ENCODE results near the gene RREB1.
"Not testable (repeated sequence)": the region's sequence is repeated elsewhere in the genome, so short reads cannot be mapped to it uniquely, and the experiment has no call there.

Gene RREB1

DNA sequence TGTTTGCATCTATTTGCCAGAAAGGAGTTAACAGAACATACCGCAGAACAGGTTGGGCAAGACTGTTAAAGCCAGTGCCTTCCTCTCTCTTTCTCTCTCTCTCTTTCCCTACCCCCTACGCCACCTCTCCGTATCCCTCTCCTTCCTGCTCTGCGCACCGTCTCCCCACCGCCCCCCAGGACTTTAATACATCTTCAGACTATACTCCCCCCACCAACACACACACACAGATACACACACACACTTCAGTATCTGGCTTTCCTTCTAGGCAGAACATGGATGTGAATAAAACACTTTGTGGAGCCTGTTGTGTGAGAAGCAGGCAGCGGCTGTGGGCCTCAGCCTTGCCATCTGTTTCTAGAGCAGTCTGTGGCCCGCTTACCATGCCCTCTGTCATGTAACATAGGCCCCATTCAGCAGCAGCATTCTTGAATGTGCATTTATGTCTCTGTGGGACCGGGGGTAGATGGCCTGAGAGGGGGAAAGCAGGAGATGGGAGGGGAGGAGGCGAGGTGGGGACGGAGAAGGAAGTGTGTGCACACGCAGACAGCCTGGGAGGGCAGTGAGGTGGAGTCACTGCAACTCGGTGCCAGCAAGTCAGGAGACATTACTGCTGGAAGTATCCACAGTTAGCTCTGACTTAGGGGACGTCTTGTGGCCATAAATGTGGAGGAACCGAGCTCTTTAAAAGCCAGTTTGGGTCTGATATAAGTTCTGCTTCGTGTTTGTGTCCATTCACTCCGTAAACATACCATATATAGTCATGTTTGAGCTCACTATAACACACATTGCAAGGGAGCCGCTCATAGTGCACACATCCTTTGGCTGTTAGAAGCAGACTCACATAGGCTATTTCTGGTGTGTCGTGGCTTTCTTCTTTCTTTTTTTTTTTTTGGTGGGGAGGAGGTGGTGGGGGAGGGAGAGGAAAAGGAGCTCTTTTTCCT, 38.4 kb downstream of the RREB1 start:
- DNase-seq (ENCODE audit: low read depth): no peak

GRCh38 chr6:7147051-7147671, 39.4 kb downstream of the RREB1 start:
- no peak for DNase-seq (ENCODE audit: low read depth)

- DNase-seq (ENCODE audit: low read depth): no peak
These were observed 40.5 kb downstream of the RREB1 start for GRCh38 chr6:7148100-7148822.

DNA sequence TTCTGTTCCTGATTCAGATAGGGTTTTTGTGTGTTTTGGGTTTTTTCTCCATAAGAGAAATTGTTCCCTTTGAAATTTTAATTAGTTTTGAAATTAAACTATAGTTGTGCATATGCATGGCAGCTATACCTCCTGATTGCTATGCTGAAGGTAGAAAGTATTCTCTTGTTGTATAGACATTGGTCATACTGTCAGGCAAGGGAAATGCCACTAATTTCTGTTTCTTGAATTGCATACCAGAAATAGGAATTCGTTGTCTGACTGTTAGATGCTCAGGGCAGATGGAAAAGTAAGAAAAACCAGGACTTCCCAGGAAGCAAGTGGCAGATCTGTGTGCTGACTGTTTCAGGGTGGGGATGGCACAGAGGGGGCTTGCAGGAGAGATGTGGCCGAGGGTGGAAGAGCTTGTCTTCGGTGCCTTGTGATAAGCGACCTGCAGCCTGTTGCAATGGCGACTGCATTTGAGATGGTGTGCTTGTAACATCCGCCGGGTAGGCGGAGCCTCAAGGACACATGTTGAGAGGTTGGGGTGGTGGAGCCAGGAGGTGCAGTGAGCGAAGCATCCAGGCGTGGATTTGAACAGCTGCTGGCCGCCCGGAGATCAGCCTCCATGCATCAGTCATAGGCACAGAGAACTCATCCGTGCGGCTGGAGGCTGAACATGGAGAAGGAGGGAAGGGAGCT, 42.8 kb downstream of the RREB1 start:
- no peak for DNase-seq (ENCODE audit: low read depth)

GRCh38 chr6:7151381-7151780, 43.6 kb downstream of the RREB1 start:
- no peak for DNase-seq (ENCODE audit: low read depth)

DNA sequence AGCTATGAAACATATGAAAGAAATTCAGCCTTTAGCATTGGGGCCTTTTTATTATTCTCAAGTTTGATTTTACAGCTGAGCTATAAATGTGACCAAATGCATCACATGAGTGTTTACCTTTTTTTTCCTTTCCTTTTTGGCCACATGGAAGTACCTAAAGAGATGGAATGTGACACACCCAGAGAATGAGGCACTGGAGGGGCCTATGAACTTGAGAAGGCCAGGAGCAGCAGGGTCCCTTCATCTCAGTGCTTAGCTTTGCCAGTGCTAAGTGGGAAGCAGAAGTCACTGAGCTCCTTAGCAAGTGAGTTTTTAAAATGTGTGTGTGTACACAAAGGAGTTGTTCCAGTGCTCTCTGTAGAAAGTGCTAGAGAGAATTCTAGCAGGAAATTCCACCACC, 44.7 kb downstream of the RREB1 start:
- no peak for DNase-seq (ENCODE audit: low read depth)

DNA sequence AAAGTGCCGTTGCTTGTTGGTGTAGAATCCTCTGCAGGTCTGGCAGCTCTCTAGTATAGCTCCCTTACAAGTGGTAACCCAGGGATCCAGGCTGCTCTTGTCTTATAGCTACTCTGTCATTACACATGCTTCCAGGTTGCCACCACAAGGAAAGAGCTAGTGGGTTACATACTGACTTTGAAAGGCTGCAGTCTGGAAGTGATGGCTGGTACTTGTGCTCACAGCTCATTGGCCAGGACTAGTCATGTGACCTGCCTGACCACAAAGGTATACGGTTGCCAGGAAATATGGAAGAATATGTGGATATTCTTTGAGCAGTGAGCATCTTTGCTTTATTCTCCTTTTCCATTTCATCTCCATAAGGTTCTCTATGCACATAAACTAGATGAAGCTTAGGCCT, 46.0 kb downstream of the RREB1 start:
- no peak for DNase-seq (ENCODE audit: low read depth)

DNA sequence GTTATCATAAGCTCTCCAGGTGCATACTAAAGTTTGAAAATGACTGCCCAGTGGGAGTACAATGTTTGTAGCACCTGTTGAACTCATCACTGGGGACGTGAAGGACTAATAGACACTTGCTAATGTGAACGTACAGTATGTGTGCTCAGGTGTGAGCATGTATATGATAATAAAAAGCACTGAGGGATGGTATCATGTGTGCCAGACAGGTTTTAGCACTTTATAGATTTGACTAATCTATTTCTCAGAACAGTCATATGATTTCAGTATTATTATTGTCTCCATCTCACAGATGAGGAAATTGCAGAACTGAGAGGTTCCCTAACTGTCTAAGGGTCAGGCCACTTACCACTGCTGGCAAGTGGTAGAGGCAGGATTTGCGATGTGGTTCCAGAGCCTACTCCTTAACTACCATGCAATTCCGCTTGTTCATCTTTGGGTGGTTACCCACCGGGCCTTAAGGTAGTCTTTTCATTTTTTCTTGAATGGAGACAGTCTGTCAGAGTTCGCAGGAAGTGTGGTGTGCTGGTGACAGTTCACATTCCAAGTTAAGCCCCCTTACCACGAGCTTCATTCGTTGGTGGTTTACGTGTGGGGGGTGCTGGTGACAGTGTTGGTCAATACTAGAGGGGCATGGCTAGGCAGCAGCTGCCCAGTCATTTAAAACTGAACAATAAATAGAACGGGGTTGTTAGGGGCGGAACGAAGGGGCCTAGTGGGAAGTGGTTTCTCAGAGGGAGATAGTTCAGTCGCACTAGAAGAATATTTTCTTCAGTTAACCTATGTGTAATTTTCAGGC, 46.8 kb downstream of the RREB1 start:
- no peak for DNase-seq (ENCODE audit: low read depth)

DNA sequence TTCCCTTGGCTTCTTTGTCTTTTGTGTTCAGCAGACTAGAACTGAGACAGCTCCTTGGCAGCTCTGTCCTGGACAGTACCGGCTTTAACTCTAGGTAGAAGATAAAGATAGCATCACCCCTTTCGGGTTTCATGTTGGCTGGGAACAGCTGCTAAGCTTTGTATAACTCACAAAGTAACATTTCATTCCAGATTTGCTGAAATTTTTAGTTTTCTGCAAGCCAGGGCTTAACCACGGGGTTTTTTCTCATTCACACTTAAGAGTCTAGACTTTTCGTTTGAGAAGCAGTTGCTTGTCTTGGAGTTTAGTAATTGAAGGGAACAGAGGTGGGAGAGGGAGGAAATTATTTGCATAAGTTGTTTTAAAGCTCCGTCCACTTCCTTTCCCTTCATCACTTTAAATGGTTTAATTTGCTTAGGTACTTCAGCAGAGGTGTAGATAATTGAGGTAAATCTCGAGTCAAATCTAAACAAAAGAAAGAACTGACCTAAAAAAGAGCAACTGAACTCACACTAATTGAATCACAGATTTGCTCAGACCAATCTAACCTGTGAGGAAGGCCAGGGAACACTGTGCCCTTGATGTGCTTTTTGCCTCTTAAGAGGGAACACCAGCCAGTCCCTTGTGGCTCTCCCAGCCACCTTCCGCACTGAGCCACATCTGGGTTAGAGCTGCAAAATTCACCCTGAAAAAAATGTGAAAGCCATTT, 48.3 kb downstream of the RREB1 start:
- no peak for DNase-seq (ENCODE audit: low read depth)

DNA sequence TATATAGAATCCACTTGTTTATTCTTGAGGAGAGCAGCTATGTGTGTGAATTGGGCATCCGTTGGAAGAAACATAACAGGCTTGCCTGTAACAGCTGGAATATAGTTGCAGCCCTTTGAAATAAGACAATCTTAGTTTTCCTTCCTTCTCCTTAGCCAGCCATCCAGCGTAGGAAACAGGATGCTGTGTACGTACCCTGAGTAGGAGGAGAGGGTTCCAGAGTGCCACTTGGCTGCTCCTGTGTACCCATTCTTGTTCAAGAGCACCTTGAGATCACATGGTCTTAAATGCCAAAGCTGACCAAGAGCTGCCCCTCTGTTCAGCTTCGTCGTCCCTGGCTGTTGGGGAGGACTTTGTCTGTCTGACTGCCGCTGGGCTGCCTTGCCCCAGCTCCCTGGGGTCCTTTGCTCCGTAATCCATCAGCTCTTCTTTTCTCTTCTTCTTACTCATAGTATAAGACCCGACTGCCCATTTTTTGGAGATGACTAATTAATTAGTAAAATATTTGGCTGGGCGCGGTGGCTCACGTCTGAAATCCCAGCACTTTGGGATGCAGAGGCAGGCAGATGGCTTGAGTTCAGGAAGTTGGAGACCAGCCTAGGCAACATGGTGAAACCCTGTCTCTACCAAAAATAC, 49.0 kb downstream of the RREB1 start:
- DNase-seq (ENCODE audit: low read depth): no peak

GRCh38 chr6:7157307-7157706, 49.5 kb downstream of the RREB1 start:
- DNase-seq (ENCODE audit: low read depth): not testable (repeated sequence)

DNA sequence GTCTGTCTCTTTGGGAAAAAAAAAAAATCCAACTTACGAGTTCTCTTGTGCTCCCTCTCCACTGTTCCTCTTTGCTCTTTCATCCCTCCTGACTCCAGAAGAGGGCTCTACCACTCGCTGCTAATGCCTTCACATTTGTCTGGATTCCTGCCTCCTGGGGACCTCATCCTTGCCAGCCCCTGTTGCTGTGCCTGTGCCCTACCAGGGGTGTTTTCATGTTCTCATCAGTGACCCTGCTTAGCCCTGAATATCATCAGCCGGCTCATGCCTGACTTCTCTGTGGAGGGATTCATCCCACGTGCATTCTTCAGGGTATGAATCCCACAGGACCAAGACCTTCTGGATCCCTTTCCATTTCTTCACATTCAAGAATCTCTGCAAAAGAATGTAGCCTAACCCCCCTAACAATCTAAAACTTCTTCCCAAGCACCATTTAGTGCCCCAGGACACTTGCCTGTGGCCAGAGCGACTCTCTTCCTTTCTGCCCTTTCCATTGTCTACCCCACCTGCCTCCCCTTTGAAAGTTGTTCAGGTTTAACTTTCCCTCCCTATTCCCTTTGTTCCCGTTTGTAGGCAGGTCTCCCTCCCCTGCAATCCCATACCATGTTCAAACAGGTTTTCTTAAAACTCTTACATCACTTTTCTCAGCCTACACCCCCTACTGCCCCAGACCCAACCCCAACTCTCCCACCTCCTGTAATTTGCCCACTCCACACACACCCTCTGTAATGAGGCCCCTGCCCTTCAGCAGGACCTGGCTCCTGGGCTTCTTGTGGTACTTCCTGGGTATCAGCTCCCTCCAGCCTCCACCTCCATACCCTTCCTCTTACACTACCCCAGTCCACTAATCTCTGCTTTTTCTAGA, 50.2 kb downstream of the RREB1 start:
- DNase-seq (ENCODE audit: low read depth): no peak

- DNase-seq (ENCODE audit: low read depth): no peak
These were observed 52.2 kb downstream of the RREB1 start for GRCh38 chr6:7159790-7160525.

DNA sequence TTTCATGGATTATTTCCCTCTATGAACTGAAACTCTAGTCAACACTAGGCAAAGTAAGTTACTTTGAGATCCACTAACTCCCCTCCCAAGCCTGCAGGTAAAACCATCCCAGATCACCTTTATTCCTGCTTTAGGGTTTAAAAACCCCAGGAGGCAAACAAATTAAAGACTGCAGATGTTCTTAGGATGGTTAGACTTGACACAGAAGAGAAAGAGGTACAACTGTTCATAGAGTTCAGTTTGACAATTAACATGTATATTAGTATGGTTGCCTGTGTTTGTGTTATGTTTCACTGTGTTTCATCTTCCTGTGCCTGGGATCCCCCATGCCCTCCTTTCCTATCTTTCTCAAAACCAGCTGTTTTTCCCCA, 53.5 kb downstream of the RREB1 start:
- no peak for DNase-seq (ENCODE audit: low read depth)

GRCh38 chr6:7161845-7162244, 54.1 kb downstream of the RREB1 start:
- no peak for DNase-seq (ENCODE audit: low read depth)

DNA sequence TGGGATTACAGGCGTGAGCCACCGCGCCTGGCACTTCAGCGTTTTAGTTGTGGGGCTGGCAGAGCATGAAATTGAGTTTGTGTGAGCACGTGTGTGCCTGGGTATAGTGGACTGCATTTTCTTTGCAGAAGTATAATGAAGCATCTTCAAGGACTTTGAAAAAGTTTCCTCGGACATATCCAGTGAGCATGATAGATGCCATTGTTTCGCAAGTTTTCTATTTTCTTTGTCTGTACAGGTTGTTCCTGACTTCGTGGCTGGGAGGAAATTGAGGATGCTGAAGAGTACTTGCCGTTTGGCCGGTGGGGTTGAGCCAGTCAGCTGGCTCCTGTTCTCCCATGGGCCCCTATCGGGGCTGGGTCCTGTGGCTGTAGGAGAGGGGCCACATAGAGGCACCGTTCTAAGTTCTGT, 55.9 kb downstream of the RREB1 start:
- no peak for DNase-seq (ENCODE audit: low read depth)

DNA sequence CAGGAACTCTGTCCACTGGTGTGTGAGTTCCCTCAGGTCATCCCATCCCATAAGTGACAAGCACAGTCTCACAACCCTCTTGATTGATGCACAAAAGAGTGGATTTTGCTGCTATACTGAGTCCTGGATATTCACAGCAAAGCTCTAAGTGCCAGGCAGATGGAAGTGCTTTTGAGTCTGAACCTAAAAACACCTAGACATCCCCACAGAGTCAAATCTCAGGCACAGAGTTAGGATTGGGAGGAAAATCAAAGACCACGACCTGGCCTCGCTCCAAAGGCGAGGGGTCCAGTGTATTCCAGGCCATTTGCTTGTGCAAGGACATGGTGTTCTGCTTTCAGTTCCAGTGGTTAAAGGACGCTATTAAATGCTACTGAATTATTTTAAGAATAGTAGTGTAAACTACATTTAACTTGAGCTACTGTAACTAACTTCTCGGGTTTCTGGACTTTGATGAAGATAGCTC, 56.8 kb downstream of the RREB1 start:
- DNase-seq (ENCODE audit: low read depth): no peak

All from activated T-cell treated with anti-CD3 and anti-CD28 coated beads for 1 hour (primary cell).